HepG2 (cell line): ENCODE measurements around the gene ZNF507. TPM values are rescaled to one million over a fixed set of nuclear protein-coding genes. Genes with fewer than 3 reads are reported as not detected.
A peak's percentile ranks its signal among the peaks of the same experiment; 100 is the strongest.

Source experiments
- DBP ChIP-seq: sonication (generic); formaldehyde crosslinking; IDR thresholded peaks from 2 replicates; pipeline ENCODE4 v1.4.0; 2020; ENCODE audit warnings: missing genetic modification reagents; ENCODE audit errors: not compliant biosample characterization
- HMGXB3 ChIP-seq: sonication (generic); formaldehyde crosslinking; IDR thresholded peaks from 2 replicates; pipeline ENCODE4 v1.4.0; 2020; ENCODE audit warnings: missing genetic modification reagents, borderline replicate concordance
- HNRNPL ChIP-seq: fragments of 200-400 bp; formaldehyde crosslinking; IDR thresholded peaks from 2 replicates; pipeline ENCODE4 v1.6.1; 2017; ENCODE audit warnings: mild to moderate bottlenecking, low read depth, low read length
- LRRFIP1 ChIP-seq: sonication (generic); formaldehyde crosslinking; conservative IDR thresholded peaks from 2 replicates; pipeline ENCODE4 v1.4.0; 2020; ENCODE audit warnings: missing genetic modification reagents
- MTF1 ChIP-seq: sonication (generic); formaldehyde crosslinking; IDR thresholded peaks from 2 replicates; pipeline ENCODE4 v1.5.0; 2020; ENCODE audit warnings: missing genetic modification reagents
- NR2F6 ChIP-seq, 2 experiments: IDR thresholded peaks; 2 replicates each; pipeline ENCODE4 v1.6.1; 2016; ENCODE audit warnings: antibody characterized with exemption in 1 of 2, mild to moderate bottlenecking in 1 of 2
- RELA ChIP-seq: sonication (generic); formaldehyde crosslinking; IDR thresholded peaks from 2 replicates; pipeline ENCODE4 v1.4.0; 2020; ENCODE audit warnings: missing genetic modification reagents
- SNAPC5 ChIP-seq: sonication (generic); formaldehyde crosslinking; IDR thresholded peaks from 2 replicates; pipeline ENCODE4 v1.8.1; 2023; ENCODE audit warnings: mild to moderate bottlenecking, missing genetic modification reagents, borderline replicate concordance
- SOX13 ChIP-seq, 3 experiments: fragments of 450-650 bp in 1 of 3; sonication (generic) in 1 of 3; formaldehyde crosslinking in 1 of 3; IDR thresholded peaks in 2 of 3; conservative IDR thresholded peaks in 1 of 3; 2 replicates each; pipeline versions ENCODE4 v1.5.0 to v1.6.1; 2016 to 2020; ENCODE audit warnings: antibody characterized with exemption in 1 of 3, mild to moderate bottlenecking in 1 of 3, missing compliant biosample characterization in 1 of 3, missing genetic modification reagents in 1 of 3, moderate library complexity in 1 of 3
- SOX5 ChIP-seq: IDR thresholded peaks from 2 replicates; pipeline ENCODE4 v1.6.1; 2016; ENCODE audit warnings: borderline replicate concordance
- STAT5B ChIP-seq: sonication (generic); formaldehyde crosslinking; IDR thresholded peaks from 2 replicates; pipeline ENCODE4 v1.4.0; 2020; ENCODE audit warnings: missing genetic modification reagents
- TAF1 ChIP-seq: sonication (generic); formaldehyde crosslinking; IDR thresholded peaks from 2 replicates; pipeline ENCODE4 v1.4.0; 2020; ENCODE audit warnings: missing genetic modification reagents
- TCF12 ChIP-seq, 2 experiments: fragments of 450-650 bp in 1 of 2; sonication (generic) in 1 of 2; formaldehyde crosslinking in 1 of 2; IDR thresholded peaks; 2 replicates each; pipeline versions ENCODE4 v1.6.1 to v1.8.0; 2017 to 2022; ENCODE audit warnings: antibody characterized with exemption in 1 of 2, mild to moderate bottlenecking in 1 of 2, missing genetic modification reagents in 1 of 2, moderate library complexity in 1 of 2
- ZBTB46 ChIP-seq: sonication (generic); formaldehyde crosslinking; IDR thresholded peaks from 2 replicates; pipeline ENCODE4 v1.4.0; 2020; ENCODE audit warnings: mild to moderate bottlenecking, missing genetic modification reagents, borderline replicate concordance
- ZNF282 ChIP-seq: fragments of 450-650 bp; IDR thresholded peaks from 2 replicates; pipeline ENCODE4 v1.6.1; 2018; ENCODE audit not compliant: partially characterized antibody
- ZNF563 ChIP-seq: sonication (generic); formaldehyde crosslinking; IDR thresholded peaks from 2 replicates; pipeline ENCODE4 v1.8.0; 2022; ENCODE audit warnings: mild to moderate bottlenecking, moderate library complexity, missing genetic modification reagents
- ZNF883 ChIP-seq: sonication (generic); formaldehyde crosslinking; IDR thresholded peaks from 2 replicates; pipeline ENCODE4 v1.5.1; 2020; ENCODE audit warnings: mild to moderate bottlenecking, missing genetic modification reagents; ENCODE audit errors: not compliant biosample characterization
- polyA plus RNA-seq, 8 experiments: library from polyadenylated mRNA; depleted of rRNA in 3 of 8; stranded (reverse) in 7 of 8; unstranded in 1 of 8; fragments of >200 nt; fragmentation: Illumina TruSeq in 4 of 8; extraction: Trizol in 4 of 8; gene quantifications; 2 replicates each; pipeline versions ENCODE4 v1.2.1 to v1.2.3, GENCODE V29; 2011 to 2016; ENCODE audit warnings: low read depth in 4 of 8, missing spikeins in 1 of 8, mixed read lengths in 1 of 8; ENCODE audit not compliant: insufficient read depth in 1 of 8
- total RNA-seq, 5 experiments: library from RNA; depleted of rRNA; stranded (reverse); fragments of >200 nt; fragmentation: Illumina TruSeq; extraction: Trizol; gene quantifications; 2 replicates each; pipeline ENCODE4 v1.2.3, GENCODE V29; 2016; ENCODE audit warnings: low read depth in 1 of 5

Gene ZNF507
- total and polyA plus RNA-seq, 2 of the 13 experiments (the other 11 are each of a cell fraction or from before 2014, with no cell fraction given) = 7.3 to 10.9 TPM

- TF ChIP-seq HNRNPL (no peak), NR2F6 (IDR thresholded peaks at IDR 0.05) (no peak), NR2F6 (CRISPR knock-in tag; IDR thresholded peaks at IDR 0.05) (0 out of 2 replicates have a peak, but pooled peaks have one; percentile 11), ZBTB46 (CRISPR knock-in tag) (no peak), TCF12 (IDR thresholded peaks at IDR 0.05) (no peak), TCF12 (CRISPR knock-in tag; IDR thresholded peaks at IDR 0.05) (no peak; the same call in 1 of the 2 replicates), MTF1 (no peak), ZNF563 (CRISPR knock-in tag) (peak; percentile 43; the same call in 1 of the 2 replicates), ZNF282 (no peak), DBP (CRISPR knock-in tag) (no peak), SOX13 (IDR thresholded peaks at IDR 0.05) (no peak), SOX13 (CRISPR knock-in tag; conservative IDR thresholded peaks at IDR 0.05 in 1 of 2, IDR thresholded peaks at IDR 0.05 in 1 of 2) (no peak), TAF1 (CRISPR knock-in tag) (peak; percentile 67; the same call in 1 of the 2 replicates), LRRFIP1 (CRISPR knock-in tag) (no peak), RELA (no peak), SNAPC5 (no peak), HMGXB3 (CRISPR knock-in tag) (no peak), SOX5 (CRISPR knock-in tag) (peak; percentile 4; the same call in 1 of the 2 replicates), ZNF883 (no peak), STAT5B (no peak)
Observed at GRCh38 chr19:32345261-32346207, at the start of gene ZNF507 (continued).
